NCI-H82 treated with DMSO at 0.1 percent for 48 hours (cell line): ENCODE data around the gene ITGA2.
"Not testable (repeated sequence)": the region's sequence is repeated elsewhere in the genome, so short reads cannot be mapped to it uniquely, and the experiment has no call there.

Experiments used
- DNase-seq: peaks from one replicate; lab custom pipeline; 2025; ENCODE audit not compliant: unreplicated experiment; lab: John Stamatoyannopoulos, UW

ITGA2 gene

GRCh38 chr5:53095217-53095616, 106.1 kb downstream of the ITGA2 start:
- DNase-seq, result no peak

GRCh38 chr5:53095931-53096525, 106.9 kb downstream of the ITGA2 start:
- DNase-seq, result peak; percentile 2

GRCh38 chr5:53099546-53099945, 110.4 kb downstream of the ITGA2 start:
- DNase-seq, result no peak

- DNase-seq, result no peak
Measured at GRCh38 chr5:53100606-53101005, 111.5 kb downstream of the ITGA2 start.

GRCh38 chr5:53105611-53106300, 116.6 kb downstream of the ITGA2 start:
- DNase-seq, result no peak

- no peak for DNase-seq
Measured at GRCh38 chr5:53109056-53109442, 119.9 kb downstream of the ITGA2 start.

GRCh38 chr5:53109443-53110127, 120.4 kb downstream of the ITGA2 start, which contains the start of gene MOCS2:
TSS of gene MOCS2 (minus strand) at chr5:53109757. CDS start at chr5:53107174, 2,583 bp downstream.
- peak; percentile 62 for DNase-seq

GRCh38 chr5:53110156-53110555, 121.0 kb downstream of the ITGA2 start:
- no peak for DNase-seq

- no peak for DNase-seq
Measured at GRCh38 chr5:53111139-53111538, 122.0 kb downstream of the ITGA2 start.

GRCh38 chr5:53112307-53112706, 123.2 kb downstream of the ITGA2 start:
- not testable (repeated sequence) for DNase-seq

- DNase-seq, result no peak
Measured at GRCh38 chr5:53112909-53113308, 123.8 kb downstream of the ITGA2 start.

GRCh38 chr5:53113947-53114346, 124.8 kb downstream of the ITGA2 start:
- no peak for DNase-seq

GRCh38 chr5:53114988-53115387, 125.8 kb downstream of the ITGA2 start:
- DNase-seq, result no peak

- DNase-seq, result no peak
Measured at GRCh38 chr5:53116597-53116996, 127.4 kb downstream of the ITGA2 start.

GRCh38 chr5:53118879-53119278, 129.7 kb downstream of the ITGA2 start:
- DNase-seq, result no peak

GRCh38 chr5:53120165-53120564, 131.0 kb downstream of the ITGA2 start:
- DNase-seq, result no peak

GRCh38 chr5:53123702-53124101, 134.6 kb downstream of the ITGA2 start:
- no peak for DNase-seq

- DNase-seq, result no peak
Measured at GRCh38 chr5:53126521-53126920, 137.4 kb downstream of the ITGA2 start.

GRCh38 chr5:53127107-53127506, 138.0 kb downstream of the ITGA2 start:
- no peak for DNase-seq

GRCh38 chr5:53128481-53128880, 139.3 kb downstream of the ITGA2 start:
- DNase-seq, result no peak

GRCh38 chr5:53130266-53130665, 141.1 kb downstream of the ITGA2 start:
- DNase-seq, result no peak

GRCh38 chr5:53133020-53133419, 143.9 kb downstream of the ITGA2 start:
- no peak for DNase-seq
